Activated CD4-positive, CD25-positive, alpha-beta regulatory T cell treated with anti-CD3 and anti-CD28 coated beads, Interleukin-2, amount 50 U/mL, for 24 hours (primary cell): Measurements from ENCODE around the gene FGF2.
A peak's percentile ranks its signal among the peaks of the same experiment; 100 is the strongest.
"Not testable (repeated sequence)": the region's sequence is repeated elsewhere in the genome, so short reads cannot be mapped to it uniquely, and the experiment has no call there.

ENCODE experiments used
- ATAC-seq, 2 donors: fragments of 150-1000 bp; cut with Tn5 transposase; one replicate each; pipeline ENCODE4 v1.10.0; 2021; ENCODE audit warnings: mild to moderate bottlenecking in 1 of 2, moderate library complexity in 1 of 2

The FGF2 gene

GRCh38 chr4:122814426-122814825 is 12.2 kb upstream of the FGF2 start:
- peak in 1 of 2 donors; percentile 20 for ATAC-seq

- no peak for ATAC-seq
These were observed 11.4 kb upstream of the FGF2 start for GRCh38 chr4:122815248-122815647.

- no peak for ATAC-seq
These were observed 10.2 kb upstream of the FGF2 start for GRCh38 chr4:122816476-122816875.

GRCh38 chr4:122819708-122820449 is 6.8 kb upstream of the FGF2 start:
- ATAC-seq, result no peak

GRCh38 chr4:122821092-122821491 is 5.5 kb upstream of the FGF2 start:
- ATAC-seq, result no peak

GRCh38 chr4:122822466-122822865 is 4.2 kb upstream of the FGF2 start:
- ATAC-seq, result no peak

GRCh38 chr4:122823476-122823875 is 3.2 kb upstream of the FGF2 start:
- no peak for ATAC-seq

- no peak for ATAC-seq
These were observed 2.0 kb upstream of the FGF2 start for GRCh38 chr4:122824616-122825015.

- no peak for ATAC-seq
These were observed 528 bp upstream of the FGF2 start for GRCh38 chr4:122826079-122826527.

- peak in 1 of 2 donors; percentile 37 for ATAC-seq
These were observed 737 bp downstream of the FGF2 start for GRCh38 chr4:122827258-122827878.

- peak; percentile 58 to 59 for ATAC-seq
These were observed 1.4 kb downstream of the FGF2 start for GRCh38 chr4:122827879-122828601.

- ATAC-seq, result no peak
These were observed 3.9 kb downstream of the FGF2 start for GRCh38 chr4:122830426-122831095.

GRCh38 chr4:122831515-122832196 is 5.0 kb downstream of the FGF2 start:
- no peak for ATAC-seq

- ATAC-seq, result no peak
These were observed 6.1 kb downstream of the FGF2 start for GRCh38 chr4:122832732-122833131.

GRCh38 chr4:122833999-122834398 is 7.4 kb downstream of the FGF2 start:
- no peak for ATAC-seq

- no peak for ATAC-seq
These were observed 10.3 kb downstream of the FGF2 start for GRCh38 chr4:122836941-122837340.

GRCh38 chr4:122838034-122838433 is 11.4 kb downstream of the FGF2 start:
- ATAC-seq, result no peak

GRCh38 chr4:122842392-122842791 is 15.8 kb downstream of the FGF2 start:
- ATAC-seq, result no peak

- ATAC-seq, result no peak
These were observed 16.4 kb downstream of the FGF2 start for GRCh38 chr4:122842984-122843531.

GRCh38 chr4:122844391-122844790 is 17.8 kb downstream of the FGF2 start:
- not testable (repeated sequence) for ATAC-seq

GRCh38 chr4:122845066-122845465 is 18.4 kb downstream of the FGF2 start:
- no peak for ATAC-seq

- no peak for ATAC-seq
These were observed 19.1 kb downstream of the FGF2 start for GRCh38 chr4:122845760-122846159.
